HG03066 (cell line): ENCODE results near the gene NSG1.
"Not testable (repeated sequence)": the region's sequence is repeated elsewhere in the genome, so short reads cannot be mapped to it uniquely, and the experiment has no call there.

Source experiments
- ATAC-seq: cut with Tn5 transposase; IDR thresholded peaks from one replicate; pipeline ENCODE4 v1.9.1; 2021; ENCODE audit warnings: low read depth; ENCODE audit not compliant: unreplicated experiment

NSG1 gene

DNA sequence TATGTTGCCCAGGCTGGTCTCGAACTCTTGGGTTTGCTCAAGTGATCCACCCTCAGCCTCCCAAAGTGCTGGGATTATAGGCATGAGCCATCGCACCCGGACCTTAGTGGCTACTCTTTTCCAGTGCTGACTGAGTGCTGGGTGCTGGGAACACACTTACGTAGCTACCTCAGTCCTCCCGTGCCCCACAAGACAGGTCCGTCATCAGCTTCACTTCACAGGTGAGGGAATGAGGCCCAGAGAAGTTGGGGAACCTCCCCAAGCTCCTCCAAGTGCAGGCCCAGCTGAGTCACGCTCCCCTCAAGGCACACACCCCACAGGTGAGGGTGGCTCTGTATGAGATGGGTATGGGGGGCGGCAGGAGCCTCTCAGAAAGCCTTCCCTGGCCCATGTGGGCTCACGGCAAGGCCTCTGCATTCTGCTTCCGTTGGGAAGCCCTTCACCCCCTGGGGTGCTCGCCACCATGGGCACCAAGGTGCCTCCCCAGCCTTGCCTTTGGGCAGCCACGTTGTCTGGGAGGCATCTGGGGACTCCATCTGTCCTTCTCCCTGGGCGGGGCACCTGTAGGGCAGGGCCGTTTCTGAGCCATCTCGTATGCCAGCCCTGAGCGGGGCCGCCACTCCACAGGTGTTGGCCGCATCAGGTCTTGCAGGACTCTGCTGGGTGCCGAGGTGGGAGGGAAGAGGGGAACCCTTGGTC is 28.4 kb downstream of the NSG1 start:
- ATAC-seq = no peak

DNA sequence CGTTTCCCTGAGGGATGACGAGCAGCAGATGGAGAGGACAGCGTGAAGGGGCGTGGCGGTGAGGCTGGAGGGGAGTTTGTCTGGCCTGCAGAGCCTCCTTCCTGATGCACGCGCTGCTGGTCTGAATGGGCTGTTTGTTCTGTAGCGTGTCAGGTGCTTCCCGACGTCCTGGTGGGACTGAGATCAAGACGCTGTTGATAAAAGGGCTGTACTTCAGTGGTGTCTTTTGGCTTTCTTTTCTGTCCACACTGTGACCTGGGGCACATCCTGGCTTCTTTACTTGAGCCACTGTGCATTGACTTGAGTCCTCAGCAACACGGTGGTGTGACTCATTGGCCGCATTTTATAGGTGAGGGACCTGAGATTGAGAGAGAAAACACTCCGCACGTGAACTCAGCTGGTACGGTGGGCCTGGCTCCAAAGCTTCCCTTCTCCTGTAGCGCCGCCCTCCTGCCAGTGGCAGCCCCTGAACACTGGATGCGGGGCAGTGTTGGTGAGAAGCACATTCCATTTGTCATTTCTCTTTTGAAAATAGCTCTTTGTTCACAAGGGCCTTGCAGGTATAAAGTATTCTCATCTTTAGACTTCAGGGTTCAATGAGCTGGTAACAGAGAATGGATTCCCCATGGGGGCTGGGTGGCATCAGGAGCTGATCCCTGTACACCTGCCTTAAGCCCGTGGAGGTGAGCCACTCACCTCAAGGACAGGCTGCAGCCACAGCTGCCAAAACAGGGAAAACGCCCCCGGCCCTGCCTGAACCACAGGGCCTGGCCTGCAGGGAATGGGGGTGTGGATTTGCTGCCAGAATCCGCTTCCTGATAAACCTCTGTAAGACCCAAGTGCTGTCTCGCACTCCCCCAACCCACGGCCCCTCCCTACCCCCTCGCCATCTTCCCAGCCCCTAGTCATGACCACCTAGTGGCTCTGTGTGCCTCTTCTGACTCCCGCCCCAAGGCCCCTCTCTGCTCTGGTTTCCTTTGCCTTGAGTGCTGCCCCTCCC is 29.2 kb downstream of the NSG1 start:
- no peak for ATAC-seq

DNA sequence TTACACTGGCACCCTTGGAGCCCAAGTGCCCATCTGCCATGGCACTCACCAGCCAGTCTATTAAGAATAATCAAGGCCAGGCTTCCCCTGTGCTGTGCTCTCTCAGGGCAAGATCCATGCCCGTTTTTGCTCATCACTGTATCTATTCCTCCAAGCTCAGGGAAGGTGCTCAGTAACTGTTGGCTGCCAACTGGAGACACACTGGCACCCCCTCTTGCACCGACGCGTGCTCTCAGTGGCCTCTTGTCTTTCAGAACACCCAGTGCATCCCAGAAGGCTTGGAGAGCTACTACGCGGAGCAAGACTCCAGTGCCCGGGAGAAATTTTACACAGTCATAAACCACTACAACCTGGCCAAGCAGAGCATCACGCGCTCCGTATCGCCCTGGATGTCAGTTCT is 30.1 kb downstream of the NSG1 start:
- no peak for ATAC-seq

DNA sequence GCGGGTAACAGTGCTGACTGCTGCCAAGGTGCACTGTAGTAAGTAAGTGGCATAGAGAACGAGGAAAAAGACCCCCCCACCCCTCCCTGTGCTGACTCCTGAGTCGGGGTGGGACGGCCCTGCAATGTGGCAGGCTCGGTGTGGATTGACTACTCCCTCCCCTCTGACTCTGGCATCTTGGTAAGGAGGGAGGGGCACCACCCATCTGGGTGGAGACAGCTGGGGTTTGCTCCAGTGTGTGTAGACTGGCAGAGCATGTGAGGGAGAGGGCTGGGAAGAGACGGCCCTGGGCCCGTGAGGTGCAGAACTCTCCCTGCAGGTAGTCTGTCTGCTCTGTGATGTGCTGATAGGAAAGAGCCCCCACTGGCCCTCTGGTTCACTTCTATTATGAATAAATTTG is 31.0 kb downstream of the NSG1 start:
- ATAC-seq = no peak

DNA sequence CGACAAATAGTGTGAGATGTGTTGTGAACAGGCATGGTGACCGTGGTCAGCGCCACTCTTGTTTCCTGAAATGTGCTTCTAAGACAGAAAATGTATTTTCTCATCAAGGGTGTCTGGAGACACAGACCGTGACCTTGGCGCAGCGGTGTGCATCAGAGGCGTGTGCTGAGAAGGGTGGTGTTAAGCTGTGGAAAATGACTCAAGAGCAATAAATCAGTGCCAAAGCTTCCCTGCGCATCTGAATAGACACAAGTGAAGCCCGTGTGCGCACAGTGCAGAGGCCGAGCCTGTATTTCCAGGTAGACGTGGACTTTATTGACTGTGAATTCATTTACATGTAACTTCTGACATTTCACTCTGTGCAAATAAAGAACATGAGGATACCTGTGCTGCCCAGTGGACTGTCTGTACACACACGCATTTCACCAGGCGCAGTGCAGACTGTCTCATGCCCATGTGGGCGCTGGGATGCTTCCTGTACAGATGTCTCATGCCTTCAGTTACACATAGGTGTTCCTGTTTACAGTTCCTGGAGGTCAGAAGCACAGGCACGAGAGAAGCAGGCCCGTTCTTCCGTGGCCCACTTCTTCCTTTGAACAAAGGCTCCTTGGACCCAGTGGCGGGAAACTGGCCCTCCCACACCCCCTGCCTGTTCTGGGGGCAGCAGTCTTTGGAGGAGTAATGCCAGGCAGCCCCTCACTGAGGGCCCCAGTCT is 31.9 kb downstream of the NSG1 start:
- no peak for ATAC-seq

DNA sequence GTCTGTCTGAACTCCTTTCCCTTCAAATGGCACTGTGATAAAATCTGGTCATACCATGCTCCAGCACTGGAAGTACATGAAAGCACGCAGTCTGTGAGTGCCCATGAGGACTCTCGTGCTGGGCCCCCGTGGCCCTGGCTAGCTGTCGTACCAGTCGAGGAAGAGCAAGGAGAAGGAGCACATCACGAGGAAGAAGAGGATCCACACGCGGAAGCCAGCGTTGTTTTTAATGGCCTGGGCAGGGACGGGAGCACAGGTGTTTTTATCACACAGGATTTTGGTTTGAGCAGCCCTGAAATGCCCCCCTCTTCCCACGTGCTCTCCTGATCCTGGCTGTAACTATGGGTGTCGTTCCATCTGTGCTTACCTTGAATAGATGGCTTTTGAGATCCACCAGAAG is 33.0 kb downstream of the NSG1 start:
- no peak for ATAC-seq

DNA sequence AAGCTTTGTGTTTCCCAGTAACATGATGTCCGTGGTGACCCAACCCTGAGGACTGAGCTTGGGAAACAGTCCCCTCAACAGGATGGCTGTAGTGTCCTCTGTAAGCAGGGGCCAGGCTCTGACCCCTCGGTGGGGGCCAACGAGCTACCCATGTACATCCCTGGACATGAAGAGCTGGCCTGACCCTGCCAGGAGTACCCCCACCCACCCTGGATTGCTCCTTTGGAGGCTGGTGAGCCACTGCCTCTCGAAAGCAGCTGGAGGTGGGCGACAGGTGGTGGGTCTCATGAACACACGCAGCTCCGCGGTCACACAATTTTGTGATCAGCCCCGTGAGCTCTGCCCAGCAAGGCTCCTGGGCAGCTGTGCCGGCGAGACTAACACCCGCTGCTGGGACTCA is 33.5 kb downstream of the NSG1 start:
- ATAC-seq = no peak

DNA sequence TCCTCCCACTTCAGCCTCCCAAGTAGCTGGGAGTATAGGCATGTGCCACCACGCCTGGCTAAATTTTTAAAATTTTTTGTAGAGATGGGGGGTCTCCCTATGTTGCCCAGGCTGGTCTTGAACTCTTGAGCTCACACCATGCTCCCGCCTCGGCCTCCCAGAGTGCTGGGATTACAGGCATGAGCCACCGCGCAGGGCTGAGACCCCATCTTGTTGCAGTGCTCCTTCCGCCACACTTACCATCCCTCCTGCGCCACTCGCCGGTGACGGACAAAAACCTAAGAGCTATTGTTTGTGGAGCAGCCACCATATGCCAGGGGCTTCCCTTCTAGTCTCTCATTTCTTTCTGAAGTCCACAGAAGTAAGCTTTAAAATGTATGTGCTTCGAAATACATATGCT is 34.5 kb downstream of the NSG1 start:
- no peak for ATAC-seq

DNA sequence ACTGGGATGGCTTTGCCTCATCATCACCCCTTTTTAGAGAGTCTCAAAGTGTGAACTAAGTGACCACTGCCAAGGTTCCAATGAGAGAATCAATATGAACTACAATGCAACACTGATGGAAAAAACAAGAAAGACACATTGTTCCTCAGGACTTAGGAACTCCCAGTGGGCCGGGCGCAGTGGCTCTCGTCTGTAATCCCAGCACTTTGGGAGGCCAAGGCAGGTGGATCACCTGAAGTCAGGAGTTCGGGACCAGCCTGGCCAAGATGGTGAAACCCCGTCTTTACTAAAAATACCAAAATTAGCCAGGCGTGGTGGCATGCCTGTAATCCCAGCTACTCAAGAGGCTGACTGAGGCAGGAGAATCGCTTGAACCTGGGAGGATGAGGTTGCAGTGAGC is 35.2 kb downstream of the NSG1 start:
- not testable (repeated sequence) for ATAC-seq

DNA sequence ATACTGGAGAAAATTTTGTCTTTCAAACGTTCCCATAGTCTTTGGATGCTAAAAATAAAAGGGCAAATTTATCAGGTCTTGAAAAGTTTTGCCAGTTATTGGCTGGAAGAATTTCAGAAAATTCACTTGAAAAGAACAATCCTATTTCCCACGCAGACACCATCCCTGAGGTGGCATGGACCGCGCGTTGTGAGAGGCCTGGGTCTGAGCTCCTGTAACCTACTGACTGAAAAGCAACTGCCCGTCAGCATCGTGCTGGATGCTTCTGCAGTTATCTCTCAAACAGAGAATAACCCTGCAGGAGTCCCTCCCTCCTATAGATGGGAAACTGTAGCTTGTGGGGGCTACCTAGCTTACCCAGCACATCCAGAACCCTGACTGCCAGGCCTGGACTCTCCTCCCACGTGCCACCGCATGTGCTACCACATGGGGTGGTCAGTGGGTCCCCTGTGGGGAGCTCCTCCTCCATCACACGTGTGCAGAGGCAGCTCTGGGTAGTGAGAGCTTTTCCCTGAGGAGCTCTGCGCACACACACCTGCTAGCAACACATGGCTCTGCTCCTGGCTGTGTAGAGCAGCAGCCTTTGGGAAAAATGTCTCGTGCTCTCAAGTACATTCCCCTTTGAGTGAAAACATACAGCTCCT is 36.1 kb downstream of the NSG1 start:
- no peak for ATAC-seq

DNA sequence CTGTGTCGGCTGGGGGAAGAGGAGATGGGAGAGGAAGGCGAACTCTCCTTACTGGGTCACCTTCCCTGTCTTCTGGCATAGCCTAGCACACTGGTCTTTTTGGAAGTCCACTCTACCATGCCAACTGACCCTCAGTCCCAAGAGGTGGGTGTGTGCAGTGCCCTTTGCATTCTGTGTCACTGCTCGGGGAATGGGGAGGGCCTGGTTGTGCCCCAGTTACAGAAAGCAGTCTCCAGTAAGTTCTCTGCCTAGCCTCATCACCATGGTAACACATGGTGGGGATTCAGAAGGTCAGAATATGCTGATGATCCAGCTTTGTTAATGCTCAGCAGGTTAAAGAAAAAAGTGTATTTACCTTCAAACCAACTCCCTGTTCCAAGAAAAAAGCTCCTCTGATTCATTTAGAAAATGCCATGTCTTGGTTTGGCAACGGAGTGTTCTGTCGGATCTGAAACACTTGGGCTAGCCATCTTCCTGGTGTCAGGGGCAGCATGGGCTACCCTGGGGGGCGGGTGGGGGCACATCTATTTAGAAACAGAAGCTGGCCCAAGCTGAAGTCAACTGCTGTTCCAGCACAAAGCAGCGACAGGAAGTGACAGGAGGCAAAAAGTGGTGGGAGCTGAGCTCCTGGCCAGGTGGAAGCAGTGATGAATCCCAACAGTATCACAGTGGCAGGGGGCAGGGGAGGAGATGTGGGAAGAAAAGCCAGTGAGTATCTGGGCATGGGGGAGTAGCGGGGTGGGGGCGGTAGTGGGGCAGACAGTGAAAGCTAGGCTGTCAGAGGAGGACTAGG is 37.0 kb downstream of the NSG1 start:
- no peak for ATAC-seq

DNA sequence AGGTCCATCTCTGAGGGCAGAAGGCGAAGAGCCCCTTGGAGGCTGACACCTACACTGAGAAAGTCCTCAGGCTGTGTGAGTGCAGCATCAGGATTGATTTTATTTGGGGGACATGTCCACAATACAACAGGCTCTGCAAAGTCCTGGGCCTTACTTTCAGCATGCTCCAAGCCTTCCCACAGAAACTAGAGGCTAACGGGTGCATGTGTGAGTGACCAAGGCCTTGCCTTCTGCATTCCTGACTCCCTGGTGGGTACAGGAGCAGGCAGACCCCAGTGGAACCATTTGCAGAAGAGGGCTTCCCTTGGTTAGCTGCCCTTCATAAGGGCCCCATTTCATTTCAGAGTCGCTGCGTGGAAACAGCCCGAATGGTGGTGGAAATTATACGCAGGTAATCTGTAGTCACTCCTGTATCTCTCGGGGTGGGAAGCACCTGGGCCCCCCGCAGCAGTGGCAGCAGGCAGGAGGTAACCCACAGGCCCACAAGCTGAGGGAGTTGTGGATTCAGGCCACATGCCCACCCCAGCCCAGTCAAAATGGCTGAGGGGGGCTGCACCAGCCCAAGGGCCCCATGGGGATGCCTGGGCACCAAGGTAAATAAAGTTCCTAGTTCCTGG is 37.7 kb downstream of the NSG1 start:
- ATAC-seq = no peak

DNA sequence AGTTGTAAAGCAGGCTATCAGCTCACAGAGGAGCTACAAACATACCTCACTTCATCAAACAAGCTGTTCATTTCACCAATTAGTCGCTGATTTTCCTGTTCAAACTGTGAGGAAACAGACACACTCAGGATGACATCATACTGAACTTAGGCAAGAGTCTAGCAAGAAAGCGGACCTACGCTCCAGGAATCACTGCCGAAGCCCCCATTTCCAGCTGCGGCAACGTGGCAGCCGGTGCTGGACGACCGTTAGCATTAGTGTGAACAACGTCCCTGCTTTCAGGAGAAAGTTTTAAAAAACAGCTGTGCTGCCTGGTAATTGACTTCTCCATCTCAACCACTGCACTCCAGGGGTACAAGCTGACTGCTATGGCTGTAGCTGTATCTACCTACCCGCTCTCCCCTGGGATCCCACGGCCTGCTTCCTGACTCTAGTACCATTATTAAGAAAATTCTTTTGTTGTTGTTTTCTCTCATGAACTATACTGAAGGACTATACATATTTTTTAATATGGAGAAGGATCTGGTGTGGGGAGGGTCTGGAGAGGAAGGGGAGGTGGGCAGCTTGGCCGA is 38.3 kb downstream of the NSG1 start:
- no peak for ATAC-seq

DNA sequence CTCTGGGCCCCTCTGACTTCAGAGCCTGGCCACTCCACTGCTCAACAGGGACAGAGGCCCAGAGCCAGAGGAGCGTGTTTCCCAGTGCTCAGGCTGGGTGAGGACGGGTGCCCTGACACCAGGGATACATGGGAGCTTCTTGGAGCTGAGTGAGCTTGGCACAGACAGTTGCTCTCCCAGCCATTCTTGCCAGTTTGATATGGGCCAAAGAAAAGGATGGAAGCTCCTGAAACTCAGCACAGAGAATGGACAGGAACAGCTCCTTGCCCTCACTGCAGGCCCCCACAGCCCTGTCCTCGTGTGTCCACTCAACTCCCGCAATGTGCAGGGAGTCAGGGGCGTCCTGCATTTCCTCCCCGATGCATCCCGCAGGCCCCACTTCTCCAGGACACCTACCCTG is 38.8 kb downstream of the NSG1 start:
- ATAC-seq = no peak

DNA sequence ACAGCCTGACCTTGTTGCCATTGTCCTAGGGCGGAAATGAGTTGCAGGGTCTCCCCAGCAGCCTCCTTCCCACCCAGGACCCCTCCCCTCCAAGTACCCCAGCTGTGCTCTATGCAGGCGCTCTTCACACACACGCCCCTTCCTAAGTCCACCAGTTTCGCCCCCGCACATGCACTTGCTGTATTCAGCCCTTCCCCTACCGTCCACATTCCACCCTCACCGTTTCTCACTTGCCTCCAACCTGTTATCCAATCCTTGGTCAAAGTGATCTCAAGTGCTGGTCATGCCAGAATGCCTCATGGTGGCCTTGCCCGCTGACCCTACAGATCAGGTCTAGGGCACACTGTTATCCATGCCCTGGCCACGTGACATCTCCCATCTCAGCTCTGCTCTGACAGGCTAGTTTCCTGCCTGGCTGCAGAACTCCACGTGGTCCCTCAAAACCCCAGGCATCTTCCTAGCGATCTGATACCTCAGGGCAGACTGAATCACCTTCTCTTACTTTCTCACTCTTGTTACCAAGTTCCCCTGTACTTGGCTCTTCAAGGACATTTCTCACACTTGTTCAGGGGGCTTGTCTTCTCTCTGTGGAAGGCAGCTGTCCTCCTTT is 39.7 kb downstream of the NSG1 start:
- ATAC-seq = no peak

DNA sequence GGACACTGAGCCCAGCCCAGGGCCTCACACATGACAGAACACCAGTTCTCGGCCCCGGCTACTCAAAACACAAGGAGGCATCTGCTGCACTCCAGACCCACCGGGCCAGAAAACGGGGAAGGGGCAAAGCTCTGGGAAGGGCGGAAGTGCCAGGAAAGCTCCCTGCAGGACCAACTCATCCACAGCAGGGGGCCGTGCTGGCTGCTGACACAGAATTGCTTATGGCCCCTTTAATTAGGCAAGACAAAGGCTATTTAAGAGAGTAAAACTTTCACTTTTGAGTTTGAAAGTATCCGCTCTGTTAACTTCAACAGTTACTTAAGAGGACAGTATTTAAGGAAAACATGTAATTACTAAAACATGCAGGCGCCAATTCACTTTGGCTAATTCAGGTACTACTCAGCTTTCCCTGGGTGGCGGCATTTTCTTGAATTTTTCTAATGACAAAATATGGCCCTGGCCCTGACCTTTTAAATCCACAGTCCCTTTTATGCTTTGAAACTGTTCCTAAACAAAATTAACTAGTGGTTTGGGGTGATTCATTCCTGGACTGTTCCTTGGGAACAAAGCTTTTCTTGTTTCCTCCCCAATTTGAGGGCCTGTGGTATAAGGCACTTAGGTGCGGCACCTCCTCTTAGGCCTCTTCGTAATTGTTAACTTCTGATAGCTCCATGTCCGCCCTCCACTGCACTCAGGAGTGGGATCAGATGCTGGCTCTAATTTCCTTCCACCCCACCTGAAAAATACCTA is 40.4 kb downstream of the NSG1 start:
- ATAC-seq = no peak

DNA sequence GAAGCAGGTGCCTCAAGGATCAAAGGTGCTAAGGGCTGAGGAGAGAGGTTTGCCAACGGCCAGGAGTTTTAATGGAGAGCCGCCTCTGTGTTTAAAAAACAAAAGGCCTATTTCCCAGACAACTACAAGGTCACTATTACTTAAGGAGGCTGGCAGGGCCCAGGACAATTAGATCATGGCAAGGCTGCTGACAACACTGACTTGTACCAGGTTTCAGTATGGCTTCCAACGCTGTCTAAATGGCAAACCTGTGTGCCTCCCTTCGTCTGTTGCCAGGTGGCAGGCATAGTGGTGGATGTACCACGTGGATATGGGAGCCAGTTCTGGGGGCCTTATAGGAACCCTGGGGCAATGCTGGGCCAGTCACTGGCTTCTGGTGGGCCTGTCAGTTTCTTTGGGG is 41.0 kb downstream of the NSG1 start:
- no peak for ATAC-seq
